ENCODE measurements around the gene GAS7. TPM values are rescaled to one million over a fixed set of nuclear protein-coding genes. Genes with fewer than 3 reads are reported as not detected.

Gene GAS7
- total and polyA plus RNA-seq, 4 donors = 1.2 to 136 (median 32.3) TPM

- Histone ChIP-seq H3K27me3 (ENCODE audit: control insufficient read depth in 1 of 2, insufficient read depth in 2 of 2, low read length in 1 of 2) (no peaks in the 10 kb centered on the region), H3K4me3 (ENCODE audit: low read length in 2 of 2) (no peak overlapping the region), H3K9me3 (ENCODE audit: control insufficient read depth, low read length) (no peaks in the 10 kb centered on the region), H3K36me3 (ENCODE audit: control insufficient read depth in 1 of 2, insufficient read depth in 2 of 2, low read length in 1 of 2) (no peaks in the 10 kb centered on the region), H3K4me1 (ENCODE audit: control insufficient read depth in 1 of 2, insufficient read depth in 2 of 2, low read length in 2 of 2) (no peaks in the 10 kb centered on the region), H3K27ac (ENCODE audit: low read depth in 1 of 2, low read length in 2 of 2) (no peak overlapping the region)
- intact Hi-C loops (cut with DNase I) = no loop called here
- peak in 1 of 2 donors; percentile 71 for DNase-seq
- no peak for ATAC-seq (ENCODE audit: low FRiP score)
- WGBS, 2 donors = 42 to 47% methylated on average over 4 of the region's 4 CpGs
These were observed 226.4 kb downstream of the GAS7 start for GRCh38 chr17:9971991-9972390.

GRCh38 chr17:9969301-9969935, 229.0 kb downstream of the GAS7 start:
- H3K27ac ChIP-seq (ENCODE audit: low read depth in 1 of 2, low read length in 2 of 2) = no peak overlapping the region
- no peak overlapping the region for H3K4me3 ChIP-seq (ENCODE audit: low read length in 2 of 2)
- H3K4me1 ChIP-seq (ENCODE audit: control insufficient read depth in 1 of 2, insufficient read depth in 2 of 2, low read length in 2 of 2) = no peaks in the 10 kb centered on the region
- no peak for ATAC-seq (ENCODE audit: low FRiP score)
- WGBS, 2 donors = 85 to 88% methylated on average over 13 of the region's 13 CpGs
- H3K9me3 ChIP-seq (ENCODE audit: control insufficient read depth, low read length) = no peaks in the 10 kb centered on the region
- no peaks in the 10 kb centered on the region for H3K27me3 ChIP-seq (ENCODE audit: control insufficient read depth in 1 of 2, insufficient read depth in 2 of 2, low read length in 1 of 2)
- intact Hi-C loops (cut with DNase I) = no loop called here
- DNase-seq = peak; percentile 6 to 20
- H3K36me3 ChIP-seq (ENCODE audit: control insufficient read depth in 1 of 2, insufficient read depth in 2 of 2, low read length in 1 of 2) = no peaks in the 10 kb centered on the region

GRCh38 chr17:9968881-9969280, 229.5 kb downstream of the GAS7 start:
- Histone ChIP-seq H3K9me3 (ENCODE audit: control insufficient read depth, low read length) (no peaks in the 10 kb centered on the region), H3K27ac (ENCODE audit: low read depth in 1 of 2, low read length in 2 of 2) (no peak overlapping the region), H3K27me3 (ENCODE audit: control insufficient read depth in 1 of 2, insufficient read depth in 2 of 2, low read length in 1 of 2) (no peaks in the 10 kb centered on the region), H3K36me3 (ENCODE audit: control insufficient read depth in 1 of 2, insufficient read depth in 2 of 2, low read length in 1 of 2) (no peaks in the 10 kb centered on the region), H3K4me3 (ENCODE audit: low read length in 2 of 2) (no peak overlapping the region), H3K4me1 (ENCODE audit: control insufficient read depth in 1 of 2, insufficient read depth in 2 of 2, low read length in 2 of 2) (no peaks in the 10 kb centered on the region)
- intact Hi-C loops (cut with DNase I) = no loop called here
- ATAC-seq (ENCODE audit: low FRiP score) (no peak), DNase-seq (peak in 1 of 2 donors; percentile 2)
- WGBS, 2 donors = 70 to 77% methylated on average over 5 of the region's 5 CpGs

- intact Hi-C loops (cut with DNase I) = no loop called here
- 49 to 64% methylated on average over 5 of the region's 5 CpGs for WGBS, 2 donors
- Histone ChIP-seq H3K27me3 (ENCODE audit: control insufficient read depth in 1 of 2, insufficient read depth in 2 of 2, low read length in 1 of 2) (no peaks in the 10 kb centered on the region), H3K4me1 (ENCODE audit: control insufficient read depth in 1 of 2, insufficient read depth in 2 of 2, low read length in 2 of 2) (no peaks in the 10 kb centered on the region), H3K27ac (ENCODE audit: low read depth in 1 of 2, low read length in 2 of 2) (no peak overlapping the region), H3K9me3 (ENCODE audit: control insufficient read depth, low read length) (no peaks in the 10 kb centered on the region), H3K4me3 (ENCODE audit: low read length in 2 of 2) (no peak overlapping the region), H3K36me3 (ENCODE audit: control insufficient read depth in 1 of 2, insufficient read depth in 2 of 2, low read length in 1 of 2) (no peaks in the 10 kb centered on the region)
- no peak for DNase-seq
- ATAC-seq (ENCODE audit: low FRiP score) = no peak
These were observed 230.4 kb downstream of the GAS7 start for GRCh38 chr17:9968008-9968407.

GRCh38 chr17:9959377-9959981, 238.9 kb downstream of the GAS7 start:
- WGBS, 2 donors = 3 to 7% methylated on average over 22 of the region's 22 CpGs
- intact Hi-C loops (cut with DNase I) = no loop called here
- Histone ChIP-seq H3K36me3 (ENCODE audit: control insufficient read depth in 1 of 2, insufficient read depth in 2 of 2, low read length in 1 of 2) (no peaks in the 10 kb centered on the region), H3K27me3 (ENCODE audit: control insufficient read depth in 1 of 2, insufficient read depth in 2 of 2, low read length in 1 of 2) (no peaks in the 10 kb centered on the region), H3K9me3 (ENCODE audit: control insufficient read depth, low read length) (no peaks in the 10 kb centered on the region), H3K4me1 (ENCODE audit: control insufficient read depth in 1 of 2, insufficient read depth in 2 of 2, low read length in 2 of 2) (no peaks in the 10 kb centered on the region), H3K27ac (ENCODE audit: low read depth in 1 of 2, low read length in 2 of 2) (no peak overlapping the region), H3K4me3 (ENCODE audit: low read length in 2 of 2) (no peak overlapping the region)
- peak in 1 of 2 donors; percentile 38 for DNase-seq
- no peak for ATAC-seq (ENCODE audit: low FRiP score)

GRCh38 chr17:9958586-9959281, 239.7 kb downstream of the GAS7 start:
- Histone ChIP-seq H3K36me3 (ENCODE audit: control insufficient read depth in 1 of 2, insufficient read depth in 2 of 2, low read length in 1 of 2) (no peaks in the 10 kb centered on the region), H3K27me3 (ENCODE audit: control insufficient read depth in 1 of 2, insufficient read depth in 2 of 2, low read length in 1 of 2) (no peaks in the 10 kb centered on the region), H3K4me1 (ENCODE audit: control insufficient read depth in 1 of 2, insufficient read depth in 2 of 2, low read length in 2 of 2) (no peaks in the 10 kb centered on the region), H3K4me3 (ENCODE audit: low read length in 2 of 2) (no peak overlapping the region), H3K9me3 (ENCODE audit: control insufficient read depth, low read length) (no peaks in the 10 kb centered on the region), H3K27ac (ENCODE audit: low read depth in 1 of 2, low read length in 2 of 2) (no peak overlapping the region)
- WGBS, 2 donors = 10 to 15% methylated on average over 19 of the region's 19 CpGs
- ATAC-seq (ENCODE audit: low FRiP score) (no peak), DNase-seq (peak in 1 of 2 donors; percentile 57)
- intact Hi-C loops (cut with DNase I) = no loop called here

- H3K4me1 ChIP-seq (ENCODE audit: control insufficient read depth in 1 of 2, insufficient read depth in 2 of 2, low read length in 2 of 2) = no peaks in the 10 kb centered on the region
- H3K27me3 ChIP-seq (ENCODE audit: control insufficient read depth in 1 of 2, insufficient read depth in 2 of 2, low read length in 1 of 2) = no peaks in the 10 kb centered on the region
- H3K27ac ChIP-seq (ENCODE audit: low read depth in 1 of 2, low read length in 2 of 2) = no peak overlapping the region
- peak in 1 of 2 donors; percentile 13 for DNase-seq
- no peak overlapping the region for H3K4me3 ChIP-seq (ENCODE audit: low read length in 2 of 2)
- H3K9me3 ChIP-seq (ENCODE audit: control insufficient read depth, low read length) = no peaks in the 10 kb centered on the region
- ATAC-seq (ENCODE audit: low FRiP score) = no peak
- intact Hi-C loops (cut with DNase I) = no loop called here
- no peaks in the 10 kb centered on the region for H3K36me3 ChIP-seq (ENCODE audit: control insufficient read depth in 1 of 2, insufficient read depth in 2 of 2, low read length in 1 of 2)
- 53 to 79% methylated on average over 8 of the region's 8 CpGs for WGBS, 2 donors
These were observed 241.2 kb downstream of the GAS7 start for GRCh38 chr17:9957244-9957643.

GRCh38 chr17:9956474-9957131, 241.8 kb downstream of the GAS7 start:
- no peak for ATAC-seq (ENCODE audit: low FRiP score)
- Histone ChIP-seq H3K36me3 (ENCODE audit: control insufficient read depth in 1 of 2, insufficient read depth in 2 of 2, low read length in 1 of 2) (no peaks in the 10 kb centered on the region), H3K4me3 (ENCODE audit: low read length in 2 of 2) (no peak overlapping the region), H3K27me3 (ENCODE audit: control insufficient read depth in 1 of 2, insufficient read depth in 2 of 2, low read length in 1 of 2) (no peaks in the 10 kb centered on the region), H3K4me1 (ENCODE audit: control insufficient read depth in 1 of 2, insufficient read depth in 2 of 2, low read length in 2 of 2) (no peaks in the 10 kb centered on the region), H3K27ac (ENCODE audit: low read depth in 1 of 2, low read length in 2 of 2) (no peak overlapping the region), H3K9me3 (ENCODE audit: control insufficient read depth, low read length) (no peaks in the 10 kb centered on the region)
- 49 to 71% methylated on average over 14 of the region's 14 CpGs for WGBS, 2 donors
- DNase-seq = peak in 1 of 2 donors; percentile 26
- intact Hi-C loops (cut with DNase I) = no loop called here

All from aorta (tissue), 5 donors.